GM19035 (cell line): ENCODE data around the gene SIPA1L3.
"Not testable (repeated sequence)": the region's sequence is repeated elsewhere in the genome, so short reads cannot be mapped to it uniquely, and the experiment has no call there.

Experiments used
- ATAC-seq: cut with Tn5 transposase; IDR thresholded peaks from one replicate; pipeline ENCODE4 v1.9.1; 2021; ENCODE audit not compliant: unreplicated experiment

The SIPA1L3 gene

DNA sequence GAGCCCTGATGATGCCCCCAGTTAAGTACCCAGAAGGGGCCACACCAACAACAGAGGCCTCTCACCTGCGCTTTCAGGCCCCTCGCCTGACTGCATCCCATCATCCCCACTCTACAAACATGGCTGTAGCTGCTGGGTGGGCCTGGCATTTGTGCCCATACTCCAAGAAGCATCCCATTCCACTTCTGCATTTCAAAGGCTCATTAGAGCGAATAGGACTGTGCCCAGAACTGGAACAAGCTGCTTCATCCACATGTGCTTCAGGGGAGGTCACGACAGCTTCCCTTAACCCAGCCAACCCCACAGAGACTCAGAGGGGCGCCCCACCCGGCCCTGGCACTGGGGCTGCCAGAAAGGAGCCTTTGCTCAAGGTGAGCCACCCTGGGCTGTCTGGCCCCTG lies 156.9 kb downstream of the SIPA1L3 start:
- ATAC-seq = no peak

DNA sequence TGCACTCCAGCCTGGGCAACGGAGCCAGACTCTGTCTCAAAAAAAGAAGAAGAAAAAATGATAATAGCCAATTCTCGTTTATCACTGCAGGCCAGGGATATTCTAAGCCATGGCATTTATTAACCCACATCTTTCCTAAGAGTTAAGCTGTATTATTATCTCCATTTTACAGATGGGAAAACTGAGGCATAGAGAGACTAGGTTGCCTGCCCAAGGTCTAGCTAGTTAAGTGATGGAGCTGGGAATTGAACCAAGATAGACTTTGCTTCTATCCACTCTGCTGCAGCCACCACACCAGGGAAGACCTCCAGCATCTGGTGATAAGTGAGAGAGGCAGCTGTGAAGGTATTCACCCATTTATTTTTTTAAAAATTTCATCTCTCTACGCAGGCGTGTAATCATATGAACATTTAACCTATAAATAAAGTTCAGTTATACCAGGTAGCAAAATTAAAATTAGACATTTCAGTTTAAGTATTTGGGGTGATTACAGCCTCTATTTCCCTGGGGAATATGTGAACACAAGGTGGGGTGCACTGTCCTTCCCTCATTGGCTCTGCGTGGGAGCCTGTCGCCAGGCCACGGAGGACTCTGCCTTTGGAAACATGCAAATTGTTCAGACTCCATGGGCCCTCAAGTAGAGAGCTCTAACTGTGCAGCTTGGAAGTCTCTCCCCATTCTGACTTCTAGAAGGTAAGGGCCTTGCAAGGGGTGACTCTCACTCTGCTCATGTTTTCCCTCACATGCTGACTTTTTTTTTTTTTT lies 157.8 kb downstream of the SIPA1L3 start:
- no peak for ATAC-seq

DNA sequence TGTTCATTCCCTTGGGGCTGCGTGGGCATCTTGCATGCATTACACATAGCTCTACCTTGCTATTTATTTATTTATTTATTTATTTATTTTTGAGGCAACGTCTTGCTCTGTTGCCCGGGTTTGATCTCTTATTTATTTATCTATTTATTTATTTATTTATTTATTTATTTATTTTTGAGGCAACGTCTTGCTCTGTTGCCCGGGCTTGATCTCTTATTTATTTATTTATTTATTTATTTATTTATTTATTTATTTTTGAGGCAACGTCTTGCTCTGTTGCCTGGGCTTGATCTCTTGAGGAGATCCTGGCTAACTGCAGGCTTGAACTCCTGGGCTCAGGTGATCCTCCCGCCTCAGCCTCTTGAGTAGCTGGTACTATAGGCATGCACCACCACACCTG lies 158.8 kb downstream of the SIPA1L3 start:
- not testable (repeated sequence) for ATAC-seq

DNA sequence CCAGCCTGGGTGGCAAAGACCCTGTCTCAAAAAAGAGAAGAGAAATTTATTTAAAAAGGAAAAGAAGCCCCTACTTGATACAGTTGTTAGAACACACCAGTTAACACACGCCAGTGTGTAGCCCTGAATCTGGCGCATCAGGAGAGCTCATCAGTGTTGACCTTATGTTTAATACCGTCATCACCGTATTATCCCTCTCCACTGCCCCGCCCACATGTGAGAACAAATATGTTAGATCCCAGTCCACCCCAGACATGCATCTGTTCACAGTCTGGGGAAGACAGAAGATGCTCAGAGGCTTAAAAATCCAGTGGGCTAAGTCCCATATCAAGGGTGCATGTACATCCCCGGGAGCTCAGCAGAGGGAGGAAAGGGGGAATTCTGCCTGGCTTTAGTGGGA lies 161.8 kb downstream of the SIPA1L3 start:
- ATAC-seq = no peak

DNA sequence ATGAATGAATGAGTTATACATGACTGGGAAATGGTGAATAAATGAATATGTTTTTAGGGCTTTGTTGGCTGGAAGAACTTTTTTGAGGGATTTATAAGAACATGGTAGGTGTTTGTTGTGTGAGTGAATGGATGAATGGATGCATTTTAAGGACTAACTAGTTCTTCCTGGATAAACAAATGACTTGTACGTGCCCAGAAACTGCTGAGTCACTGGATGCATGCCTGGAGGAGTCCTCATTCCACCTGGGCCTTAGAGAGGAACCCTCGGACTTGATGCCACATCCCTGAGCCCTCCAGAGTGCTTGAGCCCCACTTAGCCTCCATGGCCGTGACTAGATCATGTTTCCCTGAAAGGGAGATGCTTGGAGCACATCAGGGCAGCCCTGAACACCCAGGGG lies 163.6 kb downstream of the SIPA1L3 start:
- no peak for ATAC-seq

DNA sequence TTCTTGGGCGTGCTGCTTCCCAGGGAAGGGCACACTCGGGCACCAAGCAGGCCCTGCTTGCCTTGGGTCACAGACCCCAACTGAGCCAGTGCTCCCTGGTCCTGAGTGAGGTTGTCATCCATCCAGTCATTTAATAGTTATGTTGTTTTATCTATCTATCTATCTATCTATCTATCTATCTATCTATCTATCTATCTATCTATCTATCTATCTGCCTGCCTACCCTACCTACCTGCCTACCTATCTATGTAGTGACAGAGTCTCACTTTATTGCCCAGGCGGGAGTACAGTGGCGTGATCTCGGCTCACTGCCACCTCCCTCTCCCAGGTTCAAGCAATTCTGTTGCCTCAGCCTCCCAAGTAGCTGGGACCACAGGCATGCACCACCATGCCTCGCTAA lies 164.0 kb downstream of the SIPA1L3 start:
- ATAC-seq = not testable (repeated sequence)

DNA sequence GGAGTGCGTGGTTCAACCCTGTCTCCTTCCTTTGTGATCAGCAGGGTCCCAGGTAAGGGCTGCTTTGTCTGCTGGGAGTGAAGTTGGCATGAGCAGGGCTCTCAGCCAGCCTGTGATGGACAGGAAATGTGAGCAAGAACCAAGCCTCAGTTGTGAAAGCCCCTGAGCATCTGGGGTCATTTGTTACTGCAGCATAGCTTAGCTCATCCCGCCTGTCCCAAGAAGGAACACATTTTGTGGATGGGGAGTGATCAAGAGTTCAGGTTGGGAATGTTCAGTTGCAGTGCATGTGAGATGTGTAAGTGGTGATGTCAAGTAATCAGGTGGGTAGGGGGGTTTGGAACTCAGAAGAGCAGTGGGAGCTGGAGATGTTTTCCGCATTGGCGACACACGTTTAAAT lies 164.6 kb downstream of the SIPA1L3 start:
- ATAC-seq = no peak

DNA sequence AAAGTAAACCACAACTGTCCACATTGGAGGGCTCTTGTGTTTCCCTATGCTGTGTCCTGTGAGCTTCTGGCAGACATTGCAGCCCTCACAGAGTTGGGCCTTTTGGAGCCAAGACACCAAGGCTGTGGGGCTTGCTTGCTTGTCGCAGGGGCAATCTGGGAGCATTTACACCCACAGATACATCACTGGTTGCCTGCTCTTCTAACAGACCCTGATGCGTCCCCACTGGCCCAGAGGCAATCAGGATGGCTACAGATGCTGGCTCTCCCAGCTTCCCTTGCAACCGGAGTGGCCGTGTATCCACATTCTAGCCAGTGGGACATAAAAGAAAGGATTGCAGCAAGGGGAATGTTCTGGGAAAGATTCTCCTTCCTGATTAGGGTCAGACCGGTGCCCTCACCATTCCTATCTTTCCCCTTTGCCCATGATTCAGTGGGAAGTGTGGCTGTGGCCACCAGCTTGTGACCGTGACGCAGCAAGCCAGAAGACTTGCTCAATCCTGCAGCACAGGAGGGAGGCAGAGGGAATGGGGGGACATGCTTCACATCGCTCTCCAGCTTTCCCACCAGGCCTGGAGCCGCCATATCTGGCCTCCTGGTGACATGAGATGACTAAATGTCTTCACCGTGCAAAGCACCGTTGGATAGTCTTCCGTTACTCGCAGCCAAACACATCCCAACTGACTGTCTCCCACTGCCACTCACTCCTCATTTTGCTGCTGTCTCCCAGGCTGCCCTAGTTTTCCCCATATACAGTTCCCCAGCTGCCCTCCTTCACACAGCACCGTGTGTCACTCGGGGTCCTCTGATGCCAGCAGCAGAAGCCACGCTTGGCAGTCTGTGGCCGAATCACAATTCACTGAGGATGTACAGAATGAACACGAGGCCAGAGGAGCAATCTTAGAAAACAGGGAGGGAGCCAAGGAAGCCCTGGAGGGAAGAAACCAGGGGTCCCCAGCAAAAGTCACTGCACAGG lies 166.1 kb downstream of the SIPA1L3 start:
- ATAC-seq = no peak

DNA sequence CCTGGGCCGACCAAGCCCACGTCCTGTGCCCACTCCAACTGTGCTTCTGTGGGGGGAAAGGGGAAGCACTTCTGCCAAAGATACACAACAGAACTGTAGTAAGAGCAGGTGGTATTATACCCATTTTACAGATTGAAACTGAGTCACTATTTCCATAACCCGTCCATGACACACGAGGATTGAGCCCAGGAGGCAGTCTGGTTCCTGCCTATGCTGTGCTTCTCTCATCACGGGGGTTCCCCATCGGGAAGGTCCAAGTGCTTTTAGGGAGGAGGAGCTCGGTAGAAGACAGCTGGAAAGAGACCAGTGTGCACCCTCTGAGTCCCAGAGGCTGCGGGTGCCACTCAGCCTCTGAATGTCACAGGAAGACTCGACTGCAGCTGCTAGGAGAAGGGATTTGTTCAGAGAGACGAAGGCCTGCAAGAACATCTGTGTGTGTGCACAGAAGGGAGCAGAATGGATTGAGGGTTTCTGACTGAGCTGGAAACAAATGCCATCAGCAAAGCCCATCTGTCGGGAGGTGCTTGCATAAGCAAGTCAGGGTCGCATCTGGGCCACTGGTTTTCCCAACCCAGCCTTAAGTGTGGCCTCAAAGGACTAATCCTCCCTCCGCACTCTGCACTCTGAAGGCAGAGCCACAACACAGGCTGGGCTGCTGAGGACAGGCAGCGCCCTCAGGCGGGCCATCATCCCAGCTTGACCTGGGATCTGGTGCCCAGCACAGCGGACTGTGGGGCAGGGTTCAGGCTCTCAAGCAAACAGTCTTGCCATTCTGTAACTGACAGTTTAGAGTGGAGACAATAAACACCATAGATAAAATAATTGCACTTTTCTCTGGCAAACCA lies 167.1 kb downstream of the SIPA1L3 start:
- no peak for ATAC-seq

DNA sequence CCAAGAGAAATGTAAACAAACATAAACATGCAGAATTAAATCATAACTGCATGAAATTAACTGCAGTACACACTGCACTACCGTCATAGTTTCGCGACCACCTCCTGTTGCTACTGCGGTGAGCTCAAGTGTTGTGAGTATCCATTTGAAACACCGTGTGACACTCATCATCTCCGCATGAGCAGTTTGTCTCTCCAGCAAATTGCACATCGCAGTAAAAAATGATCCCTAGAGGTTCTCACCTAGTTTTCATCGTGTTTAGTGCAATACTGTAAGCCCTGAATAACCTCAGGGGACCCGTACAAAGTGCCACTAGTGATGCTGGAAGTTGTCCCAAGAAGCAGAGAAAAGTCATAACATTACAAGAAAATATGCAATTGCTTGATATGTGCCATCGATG lies 169.3 kb downstream of the SIPA1L3 start:
- no peak for ATAC-seq

DNA sequence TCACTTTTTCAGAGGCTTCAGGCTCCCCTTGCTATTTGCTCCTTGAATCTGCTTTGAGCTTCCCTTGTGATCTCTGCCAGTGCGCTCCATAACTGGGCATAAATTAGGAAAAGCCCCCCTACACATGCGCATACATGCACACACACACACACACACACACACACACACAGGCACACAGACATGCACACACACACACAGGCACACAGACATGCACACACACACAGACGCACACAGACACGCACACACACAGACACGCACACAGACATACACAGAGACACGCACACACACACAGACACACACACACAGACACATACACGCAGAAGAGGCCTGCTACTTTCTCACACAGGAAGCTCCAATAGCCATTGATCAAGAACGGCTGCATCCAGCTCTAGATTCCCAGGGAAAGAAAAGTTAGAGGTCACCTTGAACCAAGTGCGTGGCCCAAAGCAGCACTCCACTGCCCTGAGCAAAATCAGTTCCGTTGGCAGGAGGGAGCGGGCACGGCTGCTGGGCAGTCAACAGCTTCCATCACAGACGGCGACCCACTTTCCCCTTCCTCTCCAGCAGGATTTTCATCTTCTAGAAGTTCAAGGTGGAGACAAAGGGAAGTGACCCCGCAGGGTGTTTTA lies 171.4 kb downstream of the SIPA1L3 start:
- no peak for ATAC-seq

DNA sequence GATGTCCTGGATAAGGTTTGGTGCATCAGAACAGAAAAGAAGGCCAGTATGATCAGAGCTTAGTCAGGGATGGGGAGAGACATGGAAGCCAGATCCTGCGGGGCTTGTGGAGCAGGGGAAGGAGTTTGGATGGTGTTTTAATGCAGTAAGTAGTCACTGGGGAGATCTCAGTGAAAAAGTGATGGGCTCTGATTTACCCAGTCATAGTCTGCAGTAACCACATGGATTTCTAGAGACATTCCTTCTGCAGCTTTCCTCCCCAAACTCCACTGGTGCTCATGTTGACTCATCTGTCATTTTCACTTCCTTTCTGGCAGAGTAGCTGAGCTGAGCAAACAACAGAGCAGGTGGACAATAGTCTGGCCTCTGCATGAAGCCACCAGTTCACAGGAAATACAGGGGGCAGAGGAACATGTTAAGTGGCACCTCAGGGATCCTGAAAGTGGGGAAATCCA lies 172.9 kb downstream of the SIPA1L3 start:
- no peak for ATAC-seq

DNA sequence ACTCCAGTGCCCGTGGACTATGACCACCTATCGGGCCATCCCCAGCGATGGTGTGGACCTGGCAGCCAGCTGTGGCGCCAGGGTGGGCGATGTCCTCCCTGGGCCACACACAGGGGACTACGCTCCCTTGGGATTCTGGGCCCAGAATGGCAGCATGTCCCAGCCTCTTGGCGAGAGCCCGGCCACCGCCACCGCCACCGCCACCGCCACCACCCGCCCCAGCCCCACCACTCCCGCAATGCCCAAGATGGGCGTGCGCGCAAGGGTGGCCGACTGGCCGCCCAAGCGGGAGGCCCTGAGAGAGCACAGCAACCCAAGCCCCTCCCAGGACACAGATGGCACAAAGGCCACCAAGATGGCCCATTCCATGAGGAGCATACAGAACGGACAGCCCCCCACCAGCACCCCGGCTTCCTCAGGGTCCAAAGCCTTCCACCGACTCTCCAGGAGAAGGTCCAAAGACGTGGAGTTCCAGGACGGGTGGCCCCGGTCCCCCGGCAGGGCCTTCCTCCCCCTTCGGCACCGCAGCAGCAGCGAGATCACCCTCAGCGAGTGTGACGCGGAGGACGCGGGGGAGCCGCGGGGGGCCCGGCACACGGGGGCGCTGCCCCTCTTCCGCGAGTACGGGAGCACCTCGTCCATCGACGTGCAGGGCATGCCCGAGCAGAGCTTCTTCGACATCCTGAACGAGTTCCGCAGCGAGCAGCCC lies 174.7 kb downstream of the SIPA1L3 start:
- ATAC-seq = no peak

DNA sequence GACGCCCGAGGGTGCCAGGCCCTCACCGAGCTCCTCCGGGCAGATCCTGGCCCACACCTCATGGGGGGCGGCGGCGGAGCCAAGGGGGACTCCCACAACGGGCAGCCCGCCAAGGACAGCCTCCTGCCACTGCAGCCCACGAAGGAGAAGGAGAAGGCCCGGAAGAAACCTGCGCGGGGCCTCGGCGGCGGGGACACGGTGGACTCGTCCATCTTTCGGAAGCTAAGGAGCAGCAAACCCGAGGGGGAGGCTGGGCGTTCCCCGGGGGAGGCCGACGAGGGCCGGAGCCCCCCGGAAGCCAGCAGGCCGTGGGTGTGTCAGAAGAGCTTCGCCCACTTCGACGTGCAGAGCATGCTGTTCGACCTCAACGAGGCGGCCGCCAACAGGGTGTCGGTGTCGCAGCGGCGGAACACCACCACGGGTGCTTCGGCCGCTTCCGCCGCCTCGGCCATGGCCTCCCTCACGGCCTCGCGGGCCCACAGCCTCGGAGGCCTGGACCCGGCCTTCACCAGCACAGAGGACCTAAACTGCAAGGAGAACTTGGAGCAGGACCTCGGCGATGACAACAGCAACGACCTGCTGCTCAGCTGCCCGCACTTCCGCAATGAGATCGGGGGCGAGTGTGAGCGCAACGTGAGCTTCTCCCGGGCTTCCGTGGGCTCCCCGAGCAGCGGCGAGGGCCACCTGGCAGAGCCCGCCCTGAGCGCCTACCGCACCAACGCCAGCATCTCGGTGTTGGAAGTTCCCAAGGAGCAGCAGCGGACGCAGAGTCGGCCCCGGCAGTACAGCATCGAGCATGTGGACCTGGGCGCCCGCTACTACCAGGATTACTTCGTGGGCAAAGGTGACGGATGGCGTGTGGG lies 175.5 kb downstream of the SIPA1L3 start:
- ATAC-seq = no peak

DNA sequence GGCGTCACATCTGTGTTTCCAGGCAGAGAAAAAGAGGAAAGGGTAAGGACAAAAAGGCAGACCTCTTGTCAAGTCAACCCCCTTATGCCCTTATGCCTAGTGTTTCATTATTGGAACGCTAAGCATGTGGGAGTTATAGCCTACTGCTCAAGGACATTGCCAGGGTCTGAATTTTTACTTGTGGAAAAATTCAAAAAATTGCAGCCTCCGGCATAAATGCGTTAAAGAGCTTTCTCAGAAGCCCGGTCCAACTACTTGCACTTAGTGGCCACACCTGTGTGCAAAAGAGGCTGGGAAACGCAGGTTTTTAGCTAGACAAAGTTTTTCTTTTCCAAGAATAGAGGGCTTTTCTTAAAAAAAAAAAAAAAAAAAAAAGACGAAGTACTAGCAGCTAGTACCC lies 177.2 kb downstream of the SIPA1L3 start:
- no peak for ATAC-seq

DNA sequence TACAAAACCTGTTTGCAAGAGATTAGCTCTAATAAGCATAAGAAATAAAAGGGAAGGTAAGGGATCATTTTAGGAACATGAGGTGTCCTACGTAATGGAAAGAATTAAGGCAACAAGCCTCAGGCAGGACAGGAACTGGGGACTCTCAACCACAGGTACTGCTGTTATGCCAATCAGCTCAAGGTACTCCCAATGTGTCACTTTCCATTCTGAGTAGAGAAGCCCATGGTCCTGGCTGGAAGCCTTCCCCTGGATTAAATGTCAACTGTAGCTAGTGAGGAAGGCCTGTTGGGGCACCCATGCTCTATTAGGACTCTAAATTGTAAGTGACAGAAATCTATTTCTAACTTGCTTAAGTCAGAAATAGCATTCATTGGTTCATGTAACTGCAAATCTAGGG lies 182.4 kb downstream of the SIPA1L3 start:
- no peak for ATAC-seq

DNA sequence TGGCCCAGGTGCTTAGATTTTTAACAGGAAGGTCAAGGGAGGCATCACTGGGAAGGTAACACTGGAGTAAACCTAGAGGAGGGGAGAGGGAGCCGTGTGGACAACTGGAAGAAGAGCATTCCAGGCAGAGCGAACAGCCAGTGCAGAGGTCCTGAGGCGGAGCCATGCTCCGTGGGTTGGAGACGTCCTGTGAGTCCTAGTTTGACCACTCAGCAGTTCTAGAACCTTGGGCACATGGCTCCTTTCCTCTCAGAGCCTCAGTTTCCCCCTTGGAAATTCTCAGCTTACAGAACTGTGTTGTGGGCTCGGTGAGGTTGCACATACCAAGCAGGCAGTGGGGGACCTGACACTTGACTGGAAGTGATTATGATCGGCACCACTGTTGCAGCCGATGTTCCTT lies 186.1 kb downstream of the SIPA1L3 start:
- no peak for ATAC-seq

DNA sequence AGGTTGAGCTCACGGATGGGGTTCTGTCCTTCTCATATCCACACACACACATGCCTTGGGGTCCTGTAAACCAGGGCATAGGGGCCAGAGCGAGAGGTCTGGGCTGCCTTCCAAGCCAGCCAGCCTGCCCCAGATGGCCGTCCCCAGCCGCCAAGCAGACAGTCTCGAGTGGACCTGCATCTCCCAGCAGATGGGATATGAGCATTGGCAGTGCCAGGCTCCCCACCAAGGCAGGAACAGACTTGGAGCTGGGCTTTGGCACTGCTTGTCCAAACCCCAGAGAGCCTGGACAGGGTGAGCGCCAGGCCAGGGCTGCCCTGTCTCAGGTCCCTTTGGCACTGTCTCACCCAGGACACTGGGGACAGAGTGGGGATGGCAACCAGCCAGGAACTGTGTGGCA lies 186.6 kb downstream of the SIPA1L3 start:
- no peak for ATAC-seq
